GM18511 (cell line): ENCODE results near the gene STX1A.

ENCODE experiments used
- ATAC-seq: cut with Tn5 transposase; IDR thresholded peaks from one replicate; pipeline ENCODE4 v1.9.1; 2021; ENCODE audit warnings: mild to moderate bottlenecking, moderate library complexity; ENCODE audit not compliant: unreplicated experiment

STX1A gene

DNA sequence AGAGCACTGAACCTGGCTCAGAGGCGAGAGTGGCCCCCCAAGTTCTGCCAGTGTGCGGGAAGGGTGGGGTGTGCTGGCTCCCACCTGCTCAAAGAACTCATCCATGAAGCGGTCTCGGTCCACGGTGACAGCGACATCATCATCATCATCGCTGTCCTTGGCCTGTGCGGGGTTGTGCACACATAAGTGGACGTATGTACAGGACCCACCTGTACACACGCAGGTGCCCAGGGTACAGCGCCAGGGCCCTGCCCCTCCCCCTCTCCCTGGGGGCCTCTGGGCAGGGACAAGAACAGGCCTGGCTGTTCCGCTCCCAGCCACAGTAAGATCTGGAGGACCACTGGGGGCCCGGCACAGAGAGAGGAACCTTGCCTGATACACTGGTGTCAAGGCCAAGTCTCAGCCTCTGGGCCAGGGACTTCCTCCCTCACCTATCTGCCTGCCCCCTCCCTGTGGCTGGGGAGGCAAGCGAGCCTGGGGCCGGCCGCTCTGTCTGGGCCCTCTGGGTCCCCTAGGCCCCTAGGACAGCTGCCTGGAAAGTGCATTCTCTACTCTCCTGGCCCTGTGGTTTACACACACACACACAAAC is 10.4 kb downstream of the STX1A start:
- no peak for ATAC-seq

DNA sequence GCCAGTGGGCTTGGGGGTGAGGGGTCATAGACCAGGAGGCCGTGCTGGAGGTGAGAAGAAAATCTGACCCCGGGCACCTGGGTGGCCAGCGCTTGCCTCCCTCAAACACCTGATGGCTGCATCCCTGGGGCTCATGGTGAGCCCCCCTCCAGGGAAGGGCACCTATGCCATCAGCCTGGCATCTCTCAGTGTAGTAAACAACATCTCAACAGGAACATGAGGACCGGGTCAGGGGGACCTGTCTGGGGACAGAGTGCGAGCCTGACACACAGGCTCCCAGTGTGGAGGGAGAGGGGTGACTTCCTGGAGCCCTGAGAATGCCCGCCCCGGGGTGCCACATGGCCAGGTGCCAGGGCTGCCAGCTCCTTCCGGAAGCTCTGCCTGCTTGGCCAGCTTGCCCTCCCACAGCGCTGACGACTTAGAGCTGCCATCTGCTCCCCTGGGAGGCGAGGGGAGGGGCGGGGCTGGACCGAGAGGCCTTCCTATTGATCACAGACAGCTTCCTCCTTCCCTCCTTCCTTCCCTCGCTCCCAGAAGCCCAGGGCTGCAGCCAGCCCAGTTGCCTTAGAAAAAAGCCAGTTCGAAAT is 12.3 kb downstream of the STX1A start:
- no peak for ATAC-seq

DNA sequence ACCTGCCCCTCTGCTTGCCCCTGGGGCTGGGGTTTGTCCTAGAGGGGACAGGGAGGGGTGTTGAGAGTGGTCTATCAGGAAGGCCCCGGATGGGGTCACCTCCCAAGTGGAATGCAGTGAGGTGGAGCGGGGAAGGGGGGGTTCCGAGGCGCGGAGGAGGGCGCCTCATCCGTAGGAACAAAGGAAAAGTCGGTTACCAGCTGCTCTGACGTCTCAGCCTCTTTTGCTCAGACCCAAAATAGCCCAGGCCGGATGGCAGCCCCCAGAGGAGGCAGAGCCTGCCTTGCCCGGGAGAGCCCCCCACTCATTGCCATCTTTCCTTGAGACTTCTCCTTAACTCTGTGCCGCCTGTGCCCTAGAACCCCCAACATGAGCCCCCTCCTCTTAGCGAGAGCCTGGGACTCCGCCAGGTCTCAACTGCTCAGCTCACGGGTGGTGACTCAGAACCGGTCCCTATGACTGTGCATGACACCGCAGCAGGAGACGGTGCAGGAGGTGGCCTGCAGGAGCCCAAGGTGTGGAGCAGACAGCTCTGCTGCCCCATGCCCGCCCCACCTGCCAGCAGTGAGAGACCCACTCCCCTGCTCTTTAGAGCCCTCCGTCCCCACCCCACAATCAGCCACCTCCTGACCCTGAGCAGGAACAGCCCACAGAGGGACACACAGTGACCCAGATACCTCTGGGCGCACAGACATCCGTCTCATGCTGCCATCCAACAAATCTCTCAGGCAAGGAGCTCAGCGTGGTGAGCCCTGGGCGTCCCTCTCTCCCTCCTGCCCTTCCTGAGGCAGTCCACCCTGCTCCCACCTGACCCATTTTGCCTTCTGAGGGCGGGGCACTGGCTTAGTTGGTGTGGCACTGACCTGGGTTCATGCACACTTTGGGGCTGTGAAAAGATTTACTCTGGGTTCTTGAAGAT is 13.1 kb downstream of the STX1A start:
- ATAC-seq: no peak

DNA sequence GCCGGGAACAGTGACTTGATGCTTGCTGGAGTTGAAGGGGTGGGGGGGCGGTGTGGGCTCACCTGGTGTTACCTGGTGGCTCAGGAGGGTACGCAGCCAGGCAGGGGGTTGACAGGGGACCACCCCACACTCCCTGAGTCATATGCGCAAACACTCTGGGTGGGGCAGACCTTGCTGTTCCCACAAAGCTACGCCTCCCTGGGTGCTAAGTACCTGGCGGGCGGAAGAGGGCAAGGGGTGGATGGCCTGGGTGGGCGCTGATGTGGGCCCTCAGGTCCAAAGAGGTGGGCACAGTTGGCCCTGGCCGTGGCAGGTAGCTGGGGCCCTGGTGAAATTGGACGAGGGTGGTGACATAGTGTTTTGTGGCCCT is 13.9 kb downstream of the STX1A start:
- ATAC-seq: no peak

DNA sequence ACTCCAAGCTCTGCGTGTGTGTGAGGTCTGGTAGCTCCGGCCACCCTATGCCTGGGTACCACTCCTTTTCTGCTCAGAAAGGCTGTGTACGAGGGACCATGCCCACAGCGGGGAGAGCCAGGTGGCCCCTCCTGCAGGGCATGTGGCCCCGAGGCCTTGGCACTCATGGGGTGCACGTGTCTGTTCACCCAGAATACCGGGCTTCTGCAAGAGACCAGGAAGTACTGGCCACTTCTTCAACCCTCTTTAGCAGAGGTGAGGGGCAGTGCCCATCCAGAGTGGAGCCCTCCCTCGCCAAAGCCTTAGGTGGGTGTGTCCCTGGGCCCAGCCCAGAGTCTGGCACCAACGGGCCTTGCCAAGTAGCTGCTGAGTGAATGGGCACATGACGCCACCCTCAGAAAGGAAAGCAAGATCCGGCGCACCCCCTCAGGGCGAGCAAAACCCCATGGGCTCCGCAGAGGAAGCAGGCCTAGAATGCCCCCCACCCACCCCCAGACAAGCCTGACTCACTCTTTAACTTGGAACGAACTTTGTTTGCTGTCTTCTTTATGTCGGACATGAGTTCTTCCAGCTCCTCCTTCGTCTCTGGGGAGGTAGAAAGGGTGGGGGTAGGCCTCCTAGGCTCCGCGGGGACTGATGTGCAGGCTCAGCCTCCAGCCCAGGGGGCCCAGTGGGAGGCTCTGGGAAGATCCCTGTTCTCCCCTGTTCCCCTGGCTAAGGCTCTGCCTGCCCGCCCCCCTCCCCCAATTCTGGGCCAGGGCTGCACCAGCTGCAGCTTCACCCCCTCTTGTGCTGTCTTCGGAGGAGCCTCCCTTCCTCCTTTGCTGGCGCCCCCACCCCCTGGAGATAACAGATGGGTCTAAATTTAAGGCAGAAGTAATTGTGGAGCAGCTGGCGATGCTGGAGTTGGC is 14.6 kb downstream of the STX1A start:
- ATAC-seq: no peak

DNA sequence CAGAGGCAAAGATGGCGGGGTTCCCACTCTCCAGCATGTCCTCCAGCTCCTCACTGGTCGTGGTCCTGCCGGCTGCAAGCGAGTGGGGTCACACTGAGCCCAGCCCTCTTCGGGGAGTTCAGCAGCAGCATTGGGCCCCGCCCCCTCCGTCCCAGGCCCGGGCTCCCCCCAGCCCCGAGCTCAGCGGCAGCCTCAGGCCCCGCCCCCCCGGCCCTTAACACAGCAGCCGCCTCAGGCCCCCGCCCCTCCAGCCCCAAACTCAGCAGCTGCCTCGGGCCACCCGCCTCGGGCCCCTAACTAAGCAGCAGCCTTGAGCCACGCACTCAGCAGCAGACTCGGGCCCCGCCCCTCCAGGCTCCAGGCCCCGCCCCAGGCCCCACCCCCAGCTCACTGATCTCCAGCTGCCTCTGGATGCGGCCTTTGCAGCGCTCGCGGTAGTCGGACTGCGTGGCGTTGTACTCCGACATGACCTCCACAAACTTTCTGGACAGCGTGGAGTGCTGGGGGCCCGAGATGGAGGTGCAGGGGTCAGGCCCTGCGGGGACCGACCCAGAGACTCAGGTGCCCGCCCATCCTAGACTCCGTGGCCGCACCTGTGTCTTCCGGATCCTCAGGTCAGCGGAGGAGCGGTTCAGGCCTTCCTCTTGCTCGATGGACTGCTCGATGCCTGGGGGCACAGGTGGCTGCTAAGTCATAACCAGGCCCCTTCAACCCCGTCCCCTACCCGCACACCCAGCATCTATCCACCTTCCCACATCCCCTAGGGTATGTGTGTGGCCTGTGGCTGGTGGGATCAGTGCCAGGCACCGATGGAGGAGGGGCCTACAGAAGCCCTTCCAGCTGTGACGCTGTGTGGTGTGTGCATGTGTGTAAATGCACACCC is 15.5 kb downstream of the STX1A start:
- no peak for ATAC-seq

DNA sequence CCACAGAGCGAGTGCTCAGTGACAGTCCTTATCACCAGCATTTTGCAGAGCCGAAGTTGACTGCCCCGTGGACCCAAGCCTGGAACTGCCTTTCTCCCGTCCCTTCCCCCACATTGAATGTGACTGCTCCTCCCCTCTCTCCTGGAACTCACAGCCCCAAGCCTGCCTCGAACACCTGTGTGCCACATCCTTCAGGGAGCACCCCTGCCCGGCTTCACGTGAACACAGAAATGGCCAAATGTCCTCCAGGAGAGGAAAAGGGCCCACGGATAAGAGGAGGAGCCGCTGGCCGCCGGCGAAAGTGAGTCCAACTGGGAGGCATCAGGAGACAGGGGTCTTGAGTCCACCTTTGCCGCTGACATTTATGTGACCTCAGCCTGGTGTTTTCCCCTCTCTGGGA is 16.2 kb downstream of the STX1A start:
- no peak for ATAC-seq

DNA sequence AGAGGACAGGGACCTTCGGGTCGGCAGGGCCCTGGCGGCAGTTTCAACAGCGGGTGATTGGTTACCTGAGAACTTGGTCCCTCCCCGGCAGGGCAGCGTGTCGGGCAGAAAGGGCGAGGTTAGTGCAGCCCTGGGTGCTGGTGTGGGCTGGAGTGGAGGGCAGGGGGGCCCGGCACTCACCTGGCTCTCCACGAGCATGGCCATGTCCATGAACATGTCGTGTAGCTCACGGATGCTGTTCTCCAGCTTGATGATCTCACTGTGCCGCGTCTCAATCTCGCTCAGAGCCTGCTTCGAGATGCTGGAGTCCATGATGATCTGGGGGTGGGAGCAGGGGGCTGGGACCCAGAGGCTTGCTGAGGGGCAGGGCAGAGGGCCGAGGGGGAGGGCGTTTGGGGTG is 16.8 kb downstream of the STX1A start:
- no peak for ATAC-seq

GRCh38 chr7:73702226-73702625 is 17.2 kb downstream of the STX1A start:
- no peak for ATAC-seq

DNA sequence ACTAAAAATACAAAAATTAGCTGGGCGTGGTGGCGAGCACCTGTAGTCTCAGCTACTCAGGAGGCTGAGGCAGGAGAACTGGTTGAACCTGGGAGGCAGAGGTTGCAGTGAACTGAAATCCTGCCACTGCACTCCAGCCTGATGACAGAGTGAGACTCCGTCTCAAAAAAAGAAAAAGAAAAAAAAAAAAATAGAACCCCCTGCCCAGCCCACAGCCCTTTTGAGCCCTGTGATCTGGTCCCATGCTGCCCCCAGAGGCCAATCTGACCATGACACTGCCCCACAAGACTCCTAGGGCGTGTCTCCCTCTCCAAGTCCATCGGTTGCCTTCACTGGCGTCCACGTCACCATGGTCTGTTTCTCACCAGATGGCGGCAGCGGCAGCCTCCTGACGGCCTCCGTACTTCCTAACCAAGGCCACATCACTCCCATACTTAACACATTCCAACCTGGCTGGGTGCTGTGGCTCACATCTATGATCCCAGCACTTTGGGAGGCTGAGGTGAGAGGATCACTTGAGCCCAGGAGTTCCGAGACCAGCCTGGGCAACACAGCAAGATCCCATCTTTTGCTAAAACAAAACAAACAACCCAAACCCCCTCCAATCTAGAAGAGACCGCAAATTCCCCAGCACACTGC is 18.0 kb downstream of the STX1A start:
- no peak for ATAC-seq

- ATAC-seq: no peak
Measured at GRCh38 chr7:73700581-73701134, 18.8 kb downstream of the STX1A start.

DNA sequence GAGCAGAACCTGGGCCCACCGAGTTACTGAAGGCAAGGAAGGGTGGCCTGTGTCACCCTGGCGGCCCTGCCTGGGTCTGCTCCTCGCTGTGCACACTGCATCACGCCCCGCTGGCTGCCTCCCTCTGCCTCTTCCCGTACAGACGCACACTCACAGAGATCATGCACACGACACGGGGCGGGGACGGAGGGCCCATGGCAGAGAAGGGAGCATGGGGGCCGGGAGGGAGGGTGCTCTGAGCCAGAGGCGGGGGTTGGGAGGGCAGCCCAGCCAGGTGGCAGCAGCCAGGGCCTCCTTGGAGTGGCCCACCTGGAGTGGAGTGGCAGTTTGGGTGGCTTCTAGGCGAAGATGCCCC is 19.4 kb downstream of the STX1A start:
- no peak for ATAC-seq

DNA sequence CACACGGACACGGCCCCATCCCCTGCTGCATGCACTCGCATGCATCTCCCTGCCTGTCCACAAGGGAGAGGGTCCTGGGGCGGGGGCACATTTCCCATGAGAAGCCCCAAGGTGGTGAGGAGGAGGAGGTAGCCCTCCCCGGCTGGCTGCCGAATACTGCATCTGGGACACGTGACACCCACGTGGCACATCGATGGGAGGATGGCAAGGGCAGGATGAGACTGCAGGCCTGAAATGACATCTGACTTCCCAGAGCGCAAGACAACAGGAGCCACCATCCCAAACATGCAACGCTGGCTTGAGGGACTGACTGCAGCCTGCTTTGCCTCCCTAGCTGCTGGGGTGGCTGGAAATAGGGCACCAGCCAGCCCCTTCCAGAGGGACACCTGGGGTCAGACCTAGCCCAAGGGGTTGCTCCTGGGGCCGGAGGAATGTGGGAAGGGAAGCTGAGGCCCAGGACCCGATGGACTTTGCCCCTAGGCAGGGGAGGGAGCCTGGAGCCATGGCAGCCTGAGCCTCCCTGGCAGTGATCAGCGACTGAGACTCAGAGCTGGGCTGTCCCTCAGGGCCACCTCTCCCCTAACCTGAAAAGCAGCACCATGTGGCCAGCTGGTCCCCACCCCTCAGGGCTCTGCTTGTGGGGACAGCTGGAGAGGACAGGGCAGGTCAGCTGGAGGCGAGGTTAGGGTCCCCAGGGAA is 19.9 kb downstream of the STX1A start:
- no peak for ATAC-seq

GRCh38 chr7:73698410-73698809 is 21.1 kb downstream of the STX1A start:
- ATAC-seq: no peak

DNA sequence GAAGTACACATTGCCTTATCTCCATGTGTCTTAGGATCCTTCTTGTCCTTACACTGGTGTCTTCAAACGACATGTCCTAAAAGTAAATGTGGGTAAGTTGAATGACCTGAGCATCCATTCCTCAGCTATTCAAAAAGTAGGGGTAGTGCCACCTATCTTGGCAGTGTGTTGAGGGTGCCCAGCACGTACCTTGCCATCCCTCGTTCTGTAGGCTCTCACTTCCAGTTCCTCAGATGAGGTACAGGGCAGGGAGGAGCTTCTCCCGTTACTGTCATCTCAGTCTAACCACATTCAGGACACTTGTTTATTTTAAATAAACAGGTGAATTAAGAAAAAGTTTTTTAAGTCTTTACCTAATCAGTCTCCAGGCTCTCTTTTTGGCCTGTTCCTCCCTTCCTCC is 23.1 kb downstream of the STX1A start:
- no peak for ATAC-seq

DNA sequence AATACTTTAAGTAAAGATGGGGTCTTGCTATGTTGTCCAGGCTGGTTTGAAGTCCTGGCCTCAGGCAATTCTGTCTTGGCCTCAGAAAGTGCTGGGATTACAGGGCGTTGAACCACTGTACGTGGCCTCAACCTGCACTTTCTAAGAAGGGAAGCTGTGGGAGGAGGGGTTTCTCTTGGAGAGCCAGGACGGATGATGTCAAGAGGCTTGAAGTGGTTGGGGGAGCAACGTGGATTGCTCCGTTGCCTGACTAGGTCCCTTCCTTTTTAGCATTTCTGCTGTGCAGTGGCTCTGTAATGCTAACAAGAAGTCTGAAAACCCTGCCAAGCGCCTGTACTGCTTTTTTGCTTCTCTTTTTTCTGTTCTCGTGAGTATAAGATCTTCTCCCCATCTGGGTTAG is 28.8 kb downstream of the STX1A start:
- no peak for ATAC-seq

- no peak for ATAC-seq
Measured at GRCh38 chr7:73688288-73688687, 31.2 kb downstream of the STX1A start.

- no peak for ATAC-seq
Measured at GRCh38 chr7:73685311-73685710, 34.2 kb downstream of the STX1A start.
